Tibial nerve (tissue), 4 donors: ENCODE data around the gene CHN2. TPM values are rescaled to one million over a fixed set of nuclear protein-coding genes. Genes with fewer than 3 reads are reported as not detected.

Experiments
- DNase-seq, 2 donors: peaks; one replicate each; pipeline ENCODE4 v3.0.0-alpha.2; 2019; ENCODE audit warnings: low spot score in 2 of 2
- H3K27ac ChIP-seq, 4 donors: fragments of 200-600 bp; sonication (generic) in 3 of 4; one replicate each; pipeline ENCODE4 v1.5.1; 2017 to 2019; ENCODE audit warnings: mild to moderate bottlenecking in 1 of 4
- H3K27me3 ChIP-seq, 2 donors: fragments of 200-600 bp; sonication (generic) in 1 of 2; one replicate each; pipeline versions ENCODE4 v1.5.1 to v1.6.0; 2017 to 2019
- H3K36me3 ChIP-seq, 3 donors: fragments of 200-600 bp; sonication (generic); one replicate each; pipeline ENCODE4 v1.5.1; 2018 to 2019
- H3K4me1 ChIP-seq, 4 donors: fragments of 200-600 bp; sonication (generic) in 3 of 4; one replicate each; pipeline ENCODE4 v1.5.1; 2017 to 2019
- H3K4me3 ChIP-seq, 4 donors: fragments of 200-600 bp; sonication (generic) in 3 of 4; one replicate each; pipeline ENCODE4 v1.5.1; 2017 to 2019; ENCODE audit warnings: mild to moderate bottlenecking in 1 of 4, moderate library complexity in 1 of 4
- H3K9me3 ChIP-seq, 4 donors: fragments of 200-600 bp; sonication (generic) in 3 of 4; one replicate each; pipeline ENCODE4 v1.5.1; 2017 to 2019
- CTCF ChIP-seq, 5 experiments: fragments of 200-600 bp in 3 of 5; fragments of 450-650 bp in 2 of 5; sonication (generic) in 3 of 5; IDR thresholded peaks; one replicate each; pipeline ENCODE4 v1.5.1; 2016 to 2019; ENCODE audit warnings: antibody characterized with exemption in 5 of 5, mild to moderate bottlenecking in 3 of 5, moderate library complexity in 2 of 5
- EP300 ChIP-seq, 2 donors: sonication (generic); formaldehyde crosslinking; IDR thresholded peaks; one replicate each; pipeline ENCODE4 v1.6.1; 2017; ENCODE audit warnings: antibody characterized with exemption in 2 of 2, mild to moderate bottlenecking in 1 of 2
- POLR2A ChIP-seq, 2 donors: fragments of 450-650 bp; IDR thresholded peaks; one replicate each; pipeline ENCODE4 v1.6.1; 2017; ENCODE audit warnings: antibody characterized with exemption in 2 of 2, mild to moderate bottlenecking in 2 of 2, moderate library complexity in 2 of 2
- WGBS, 2 donors: methylation state at CpG; one replicate each; pipeline ENCODE4 v1.1.5; 2018; 5-methylcytosine and 5-hydroxymethylcytosine counted together
- total RNA-seq, 4 donors: library from RNA; depleted of rRNA; stranded (reverse); fragments of >200 nt; gene quantifications; one replicate each; pipeline ENCODE4 v1.1.0, GENCODE V29; 2016

Gene CHN2
- total RNA-seq, 4 donors from 2014 or later, result 3.9 to 12.6 (median 7.0) TPM

- Histone ChIP-seq H3K4me1 (no peaks in the 10 kb centered on the region), H3K4me3 (no peak overlapping the region), H3K9me3 (no peaks in the 10 kb centered on the region), H3K36me3 (no peaks in the 10 kb centered on the region), H3K27me3 (no peaks in the 10 kb centered on the region), H3K27ac (no peak overlapping the region)
- no peak for DNase-seq
- TF ChIP-seq EP300 (IDR thresholded peaks at IDR 0.05), result no peak
- no peak for TF ChIP-seq CTCF (IDR thresholded peaks at IDR 0.05)
- TF ChIP-seq POLR2A (IDR thresholded peaks at IDR 0.05), result no peak
- WGBS, 2 donors, result 42 to 47% methylated on average over 12 of the region's 12 CpGs
Observed at GRCh38 chr7:29281782-29282541, 87.4 kb downstream of the CHN2 start.

GRCh38 chr7:29282819-29283414 is 88.3 kb downstream of the CHN2 start:
- H3K36me3 ChIP-seq, result no peaks in the 10 kb centered on the region
- TF ChIP-seq EP300 (IDR thresholded peaks at IDR 0.05) (no peak), POLR2A (IDR thresholded peaks at IDR 0.05) (no peak), CTCF (IDR thresholded peaks at IDR 0.05) (no peak)

GRCh38 chr7:29284696-29285443 is 90.3 kb downstream of the CHN2 start:
- TF ChIP-seq EP300 (IDR thresholded peaks at IDR 0.05), result no peak
- TF ChIP-seq CTCF (IDR thresholded peaks at IDR 0.05), result no peak
- TF ChIP-seq POLR2A (IDR thresholded peaks at IDR 0.05), result no peak

More at GRCh38 chr7:29282819-29283414, 88.3 kb downstream of the CHN2 start:
- 75 to 79% methylated on average over 13 of the region's 13 CpGs for WGBS, 2 donors
- no peaks in the 10 kb centered on the region for H3K27me3 ChIP-seq
- no peak for DNase-seq
- H3K27ac ChIP-seq, result no peak overlapping the region
- no peak overlapping the region for H3K4me3 ChIP-seq
- no peaks in the 10 kb centered on the region for H3K4me1 ChIP-seq
- H3K9me3 ChIP-seq, result no peaks in the 10 kb centered on the region

GRCh38 chr7:29285444-29285793 is 90.8 kb downstream of the CHN2 start:
- H3K4me3 ChIP-seq, result no peak overlapping the region
- no peak overlapping the region for H3K27ac ChIP-seq
- no peak for DNase-seq
- TF ChIP-seq POLR2A (IDR thresholded peaks at IDR 0.05), result no peak
- TF ChIP-seq CTCF (IDR thresholded peaks at IDR 0.05), result no peak
- no peak for TF ChIP-seq EP300 (IDR thresholded peaks at IDR 0.05)
- H3K36me3 ChIP-seq, result no peaks in the 10 kb centered on the region
- no peaks in the 10 kb centered on the region for H3K9me3 ChIP-seq
- 76 to 86% methylated on average over 4 of the region's 4 CpGs for WGBS, 2 donors
- no peaks in the 10 kb centered on the region for H3K27me3 ChIP-seq
- no peaks in the 10 kb centered on the region for H3K4me1 ChIP-seq

More at GRCh38 chr7:29284696-29285443, 90.3 kb downstream of the CHN2 start:
- 69 to 76% methylated on average over 6 of the region's 6 CpGs for WGBS, 2 donors
- no peaks in the 10 kb centered on the region for H3K9me3 ChIP-seq
- no peaks in the 10 kb centered on the region for H3K27me3 ChIP-seq
- H3K4me3 ChIP-seq, result no peak overlapping the region
- H3K36me3 ChIP-seq, result no peaks in the 10 kb centered on the region
- no peak for DNase-seq
- no peak overlapping the region for H3K27ac ChIP-seq
- no peaks in the 10 kb centered on the region for H3K4me1 ChIP-seq

GRCh38 chr7:29285861-29286260 is 91.3 kb downstream of the CHN2 start:
- Histone ChIP-seq H3K4me1 (no peaks in the 10 kb centered on the region), H3K9me3 (no peaks in the 10 kb centered on the region), H3K4me3 (no peak overlapping the region), H3K27me3 (no peaks in the 10 kb centered on the region), H3K27ac (no peak overlapping the region), H3K36me3 (no peaks in the 10 kb centered on the region)
- 91 to 93% methylated on average over 3 of the region's 3 CpGs for WGBS, 2 donors
- DNase-seq, result no peak
- TF ChIP-seq POLR2A (IDR thresholded peaks at IDR 0.05), result no peak
- no peak for TF ChIP-seq EP300 (IDR thresholded peaks at IDR 0.05)
- TF ChIP-seq CTCF (IDR thresholded peaks at IDR 0.05), result no peak
